Skeletal muscle satellite cell (primary cell): Measurements from ENCODE around the gene FERMT2.

Source experiments
- H3K27me3 ChIP-seq: 2 replicates; pipeline ENCODE4 v1.7.0; 2013; ENCODE audit warnings: low read length; ENCODE audit not compliant: control insufficient read depth, insufficient read depth
- H3K36me3 ChIP-seq: 2 replicates; pipeline ENCODE4 v1.7.0; 2013; ENCODE audit warnings: mild to moderate bottlenecking, control low read depth, low read length; ENCODE audit not compliant: insufficient read depth
- H3K4me1 ChIP-seq: 2 replicates; pipeline ENCODE4 v1.7.0; 2013; ENCODE audit warnings: low read length; ENCODE audit not compliant: control insufficient read depth, insufficient read depth
- H3K4me2 ChIP-seq: 2 replicates; pipeline ENCODE4 v1.7.0; 2013; ENCODE audit warnings: mild to moderate bottlenecking, low read length
- H3K4me3 ChIP-seq: 2 replicates; pipeline ENCODE4 v1.7.0; 2013; ENCODE audit warnings: low read length
- H3K9ac ChIP-seq: 2 replicates; pipeline ENCODE4 v1.7.0; 2013; ENCODE audit warnings: mild to moderate bottlenecking, low read depth, low read length, moderate library complexity
- H3K9me3 ChIP-seq: replicated peaks from 2 replicates; pipeline ENCODE4 v1.7.0; 2013; ENCODE audit warnings: mild to moderate bottlenecking, control low read depth, low read length

The FERMT2 gene

GRCh38 chr14:52835122-52835903 is 115.5 kb downstream of the FERMT2 start:
- Histone ChIP-seq H3K27me3 (no peaks in the 10 kb centered on the region), H3K9ac (peak overlapping the region; percentile 89), H3K4me3 (peak overlapping the region; percentile 54), H3K9me3 (no peaks in the 10 kb centered on the region), H3K4me1 (peaks cover 48% of the 10 kb centered on the region), H3K4me2 (peak overlapping the region; percentile 82), H3K36me3 (no peaks in the 10 kb centered on the region)

- Histone ChIP-seq H3K9me3 (no peaks in the 10 kb centered on the region), H3K4me3 (no peak overlapping the region), H3K4me2 (no peak overlapping the region)
These were observed 116.4 kb downstream of the FERMT2 start for GRCh38 chr14:52834440-52834842.

DNA sequence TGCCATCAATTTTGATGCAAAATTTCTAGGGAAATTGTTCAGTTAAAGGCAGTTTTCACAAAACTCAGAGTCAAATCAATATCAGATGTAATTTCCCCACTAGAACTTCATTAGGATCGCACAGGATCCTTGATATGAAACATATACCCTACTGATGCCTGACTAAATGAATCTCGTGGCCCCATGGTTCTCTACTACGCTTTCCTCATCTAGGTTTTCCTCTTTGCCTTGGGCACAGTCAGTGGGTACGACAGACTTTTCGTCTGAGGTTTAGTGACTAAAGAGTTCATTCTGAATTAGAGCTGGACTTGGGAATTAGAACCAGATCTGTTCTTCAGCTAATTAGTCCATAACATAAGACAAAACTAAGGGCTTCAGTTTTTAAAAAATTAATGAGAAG is 117.0 kb downstream of the FERMT2 start:
- H3K4me2 ChIP-seq, result no peak overlapping the region
- H3K4me1 ChIP-seq, result peaks cover 52% of the 10 kb centered on the region
- no peaks in the 10 kb centered on the region for H3K9me3 ChIP-seq
- H3K27me3 ChIP-seq, result no peaks in the 10 kb centered on the region
- no peaks in the 10 kb centered on the region for H3K36me3 ChIP-seq
- H3K9ac ChIP-seq, result peak overlapping the region; percentile 47
- H3K4me3 ChIP-seq, result no peak overlapping the region

More at GRCh38 chr14:52834440-52834842, 116.4 kb downstream of the FERMT2 start:
- Histone ChIP-seq H3K4me1 (peaks cover 50% of the 10 kb centered on the region), H3K36me3 (no peaks in the 10 kb centered on the region), H3K9ac (peak overlapping the region; percentile 47), H3K27me3 (no peaks in the 10 kb centered on the region)

DNA sequence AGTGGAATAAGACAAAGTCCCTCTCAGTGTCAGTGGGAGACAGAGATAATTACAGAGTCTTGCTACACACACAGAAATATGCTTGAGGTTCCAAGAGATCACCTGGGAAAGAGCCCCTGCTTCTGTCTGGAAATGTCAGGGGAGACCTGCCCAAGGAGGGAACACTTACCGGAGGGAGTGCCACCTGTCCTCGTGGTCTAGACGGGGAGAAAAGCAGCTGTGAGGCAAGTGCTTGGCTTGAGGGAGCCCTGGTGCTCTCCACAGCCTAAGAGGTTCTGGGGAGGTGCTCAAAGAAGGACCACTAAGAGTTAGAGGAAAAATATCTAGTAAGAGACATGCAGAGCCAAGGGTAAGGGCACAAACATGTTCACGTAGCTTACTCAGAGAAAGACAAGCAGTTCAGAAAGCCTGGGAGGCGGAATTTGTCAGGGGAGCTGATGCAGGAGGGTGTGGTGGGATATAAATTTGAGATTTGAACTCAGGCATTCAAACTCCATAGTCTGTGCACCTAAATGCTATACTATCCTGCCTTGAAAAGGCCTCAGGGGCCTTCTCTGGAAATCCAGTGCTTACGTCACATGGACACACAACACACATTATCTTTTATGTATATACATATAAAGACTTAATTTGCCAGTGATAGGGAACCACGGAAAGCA is 121.2 kb downstream of the FERMT2 start:
- peaks cover 48% of the 10 kb centered on the region for H3K4me1 ChIP-seq
- no peak overlapping the region for H3K9ac ChIP-seq
- H3K4me2 ChIP-seq, result no peak overlapping the region
- H3K4me3 ChIP-seq, result no peak overlapping the region
- H3K36me3 ChIP-seq, result no peaks in the 10 kb centered on the region
- no peaks in the 10 kb centered on the region for H3K9me3 ChIP-seq
- H3K27me3 ChIP-seq, result no peaks in the 10 kb centered on the region

DNA sequence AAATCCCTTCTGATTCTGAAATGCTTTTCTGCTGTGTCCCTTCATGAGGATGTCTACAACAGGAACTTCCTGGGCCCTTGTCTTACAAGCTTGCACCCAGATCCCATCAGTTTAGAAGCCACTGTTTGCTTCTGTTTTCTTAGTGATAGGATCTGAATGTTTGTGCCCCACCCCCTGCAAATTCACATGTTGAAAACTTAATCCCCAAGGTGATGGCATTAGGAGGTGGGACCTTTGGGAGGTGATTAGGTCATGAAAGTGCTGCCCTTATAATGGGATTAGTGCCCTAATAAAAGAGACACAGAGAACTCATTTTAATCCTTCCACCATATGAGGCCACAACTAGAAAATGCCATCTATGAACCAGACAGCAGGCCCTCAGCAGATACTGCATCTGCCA is 123.4 kb downstream of the FERMT2 start:
- Histone ChIP-seq H3K9ac (no peak overlapping the region), H3K9me3 (no peaks in the 10 kb centered on the region), H3K4me1 (peaks cover 46% of the 10 kb centered on the region), H3K27me3 (no peaks in the 10 kb centered on the region), H3K4me2 (no peak overlapping the region), H3K36me3 (no peaks in the 10 kb centered on the region), H3K4me3 (no peak overlapping the region)

GRCh38 chr14:52825085-52825484 is 125.8 kb downstream of the FERMT2 start:
- Histone ChIP-seq H3K4me3 (no peak overlapping the region), H3K9ac (peak overlapping the region; percentile 27), H3K4me1 (peaks cover 27% of the 10 kb centered on the region), H3K36me3 (no peaks in the 10 kb centered on the region), H3K27me3 (no peaks in the 10 kb centered on the region), H3K4me2 (no peak overlapping the region), H3K9me3 (no peaks in the 10 kb centered on the region)

- Histone ChIP-seq H3K4me2 (peak overlapping the region; percentile 18), H3K27me3 (no peaks in the 10 kb centered on the region), H3K36me3 (no peaks in the 10 kb centered on the region), H3K9me3 (no peaks in the 10 kb centered on the region), H3K9ac (peak overlapping the region; percentile 27), H3K4me3 (no peak overlapping the region), H3K4me1 (peaks cover 22% of the 10 kb centered on the region)
These were observed 126.4 kb downstream of the FERMT2 start for GRCh38 chr14:52824462-52824861.

DNA sequence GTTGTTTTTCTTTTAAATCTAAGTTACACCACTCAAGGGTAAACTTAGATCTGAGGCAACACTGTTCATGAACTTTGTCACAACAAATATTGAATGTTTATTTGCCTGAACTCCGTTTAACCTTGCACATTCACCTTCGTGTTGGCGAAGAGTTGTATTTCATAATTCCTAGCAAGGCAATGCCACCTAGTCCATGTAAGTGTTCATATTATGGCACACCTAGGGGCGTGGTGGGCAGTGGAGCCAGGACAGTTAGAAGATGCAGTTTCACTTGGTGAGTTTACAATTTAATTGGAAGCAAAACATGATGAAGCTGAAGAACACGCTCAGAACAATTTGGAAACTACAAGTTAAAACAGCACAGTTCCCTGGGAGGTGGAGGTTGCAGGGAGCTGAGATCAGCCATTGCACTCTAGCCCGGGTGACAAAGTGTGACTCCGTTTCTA is 129.0 kb downstream of the FERMT2 start:
- Histone ChIP-seq H3K4me2 (no peak overlapping the region), H3K9ac (no peak overlapping the region), H3K4me3 (no peak overlapping the region), H3K9me3 (no peaks in the 10 kb centered on the region), H3K27me3 (no peaks in the 10 kb centered on the region), H3K36me3 (no peaks in the 10 kb centered on the region), H3K4me1 (peaks cover 20% of the 10 kb centered on the region)

DNA sequence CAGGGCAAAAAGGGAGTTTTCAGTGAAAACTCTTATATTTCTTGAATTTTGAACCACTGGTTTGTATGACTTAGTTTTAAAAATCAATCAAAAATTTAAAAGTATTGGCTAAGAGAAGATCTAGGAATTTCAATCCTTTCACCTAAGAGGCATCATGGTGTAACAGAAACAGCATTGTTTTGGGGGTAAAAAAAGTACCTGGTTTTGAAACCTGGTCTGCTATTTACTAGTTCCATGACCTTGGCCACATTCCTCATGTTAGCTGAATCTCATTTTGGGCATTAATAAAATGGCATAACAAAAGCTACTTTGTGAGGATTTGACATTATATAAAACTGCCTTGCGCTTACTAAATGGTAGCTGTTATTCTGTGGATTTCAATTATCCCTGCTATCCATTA is 142.7 kb downstream of the FERMT2 start:
- Histone ChIP-seq H3K9me3 (no peaks in the 10 kb centered on the region), H3K36me3 (no peaks in the 10 kb centered on the region), H3K27me3 (no peaks in the 10 kb centered on the region), H3K4me2 (no peak overlapping the region), H3K4me3 (no peak overlapping the region), H3K9ac (no peak overlapping the region), H3K4me1 (peaks cover 8% of the 10 kb centered on the region)
